Left ventricle myocardium inferior (tissue), 1 donor: ENCODE results near the gene SOST. TPM values are rescaled to one million over a fixed set of nuclear protein-coding genes. Genes with fewer than 3 reads are reported as not detected.

ENCODE experiments used
- DNase-seq: peaks from one replicate; pipeline ENCODE4 v3.0.0-alpha.2; 2020
- H3K27ac ChIP-seq: fragments of 200-600 bp; replicated peaks from 2 replicates; pipeline ENCODE4 v1.8.0; 2021
- H3K27me3 ChIP-seq: fragments of 200-600 bp; 2 replicates; pipeline ENCODE4 v1.8.0; 2021; ENCODE audit warnings: low read depth
- H3K36me3 ChIP-seq: fragments of 200-600 bp; 2 replicates; pipeline ENCODE4 v1.8.0; 2021
- H3K4me1 ChIP-seq: fragments of 200-600 bp; 2 replicates; pipeline ENCODE4 v1.8.0; 2021
- H3K4me3 ChIP-seq: fragments of 200-600 bp; 2 replicates; pipeline ENCODE4 v1.8.0; 2021; ENCODE audit warnings: mild to moderate bottlenecking, moderate library complexity
- H3K9me3 ChIP-seq: fragments of 200-600 bp; replicated peaks from 2 replicates; pipeline ENCODE4 v1.8.0; 2021
- intact Hi-C: fragments of 100-400 bp; cut with micrococcal nuclease; formaldehyde crosslinking; loops from one replicate; pipeline ENCODE4 v1.11.0; 2022
- total RNA-seq: library from RNA; stranded (reverse); fragmentation: NEBNext Ultra II Directional; extraction: Animal tissue kit (Norgen Biotek cat#: 25700); gene quantifications from one replicate; pipeline ENCODE4 v1.2.1, GENCODE V29; 2021
- TF ChIP-seq, protein P1 (sequence below): fragments of 200-600 bp; IDR thresholded peaks from 2 replicates; pipeline ENCODE4 v1.8.0; 2021; ENCODE audit warnings: antibody characterized with exemption, mild to moderate bottlenecking, borderline replicate concordance
- donor health status: DM: no; HTN: yes; CAD: no; lungs with severe emphysema.

Gene SOST
- total RNA-seq, 1 donor from 2014 or later = 0.14 TPM

DNA sequence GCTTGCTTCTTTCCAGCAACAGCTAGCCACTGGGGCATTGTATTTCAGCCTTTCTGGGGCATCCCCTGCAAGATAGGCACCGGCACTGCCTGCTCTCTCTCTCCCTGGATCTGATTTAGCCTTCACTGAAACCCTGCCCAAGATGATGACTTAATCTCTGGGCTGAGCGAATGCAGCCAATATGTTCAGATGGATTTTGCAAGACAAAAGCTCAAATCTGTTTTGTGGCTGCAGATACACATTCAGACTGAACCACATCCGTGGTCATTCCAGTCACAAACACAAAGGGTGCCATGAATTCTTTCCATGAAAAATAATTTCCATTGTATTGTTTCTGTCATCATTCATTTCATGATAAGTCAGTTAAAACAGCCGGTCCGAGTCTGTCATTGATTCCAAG, 24.2 kb downstream of the SOST start:
- DNase-seq = no peak
- Histone ChIP-seq H3K4me1 (peaks cover 9% of the 10 kb centered on the region), H3K9me3 (no peaks in the 10 kb centered on the region), H3K36me3 (no peaks in the 10 kb centered on the region), H3K27me3 (no peaks in the 10 kb centered on the region), H3K27ac (no peak overlapping the region), H3K4me3 (no peak overlapping the region)
- intact Hi-C loops = no loop called here
- TF ChIP-seq, protein P1, sequence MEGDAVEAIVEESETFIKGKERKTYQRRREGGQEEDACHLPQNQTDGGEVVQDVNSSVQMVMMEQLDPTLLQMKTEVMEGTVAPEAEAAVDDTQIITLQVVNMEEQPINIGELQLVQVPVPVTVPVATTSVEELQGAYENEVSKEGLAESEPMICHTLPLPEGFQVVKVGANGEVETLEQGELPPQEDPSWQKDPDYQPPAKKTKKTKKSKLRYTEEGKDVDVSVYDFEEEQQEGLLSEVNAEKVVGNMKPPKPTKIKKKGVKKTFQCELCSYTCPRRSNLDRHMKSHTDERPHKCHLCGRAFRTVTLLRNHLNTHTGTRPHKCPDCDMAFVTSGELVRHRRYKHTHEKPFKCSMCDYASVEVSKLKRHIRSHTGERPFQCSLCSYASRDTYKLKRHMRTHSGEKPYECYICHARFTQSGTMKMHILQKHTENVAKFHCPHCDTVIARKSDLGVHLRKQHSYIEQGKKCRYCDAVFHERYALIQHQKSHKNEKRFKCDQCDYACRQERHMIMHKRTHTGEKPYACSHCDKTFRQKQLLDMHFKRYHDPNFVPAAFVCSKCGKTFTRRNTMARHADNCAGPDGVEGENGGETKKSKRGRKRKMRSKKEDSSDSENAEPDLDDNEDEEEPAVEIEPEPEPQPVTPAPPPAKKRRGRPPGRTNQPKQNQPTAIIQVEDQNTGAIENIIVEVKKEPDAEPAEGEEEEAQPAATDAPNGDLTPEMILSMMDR = no peak

DNA sequence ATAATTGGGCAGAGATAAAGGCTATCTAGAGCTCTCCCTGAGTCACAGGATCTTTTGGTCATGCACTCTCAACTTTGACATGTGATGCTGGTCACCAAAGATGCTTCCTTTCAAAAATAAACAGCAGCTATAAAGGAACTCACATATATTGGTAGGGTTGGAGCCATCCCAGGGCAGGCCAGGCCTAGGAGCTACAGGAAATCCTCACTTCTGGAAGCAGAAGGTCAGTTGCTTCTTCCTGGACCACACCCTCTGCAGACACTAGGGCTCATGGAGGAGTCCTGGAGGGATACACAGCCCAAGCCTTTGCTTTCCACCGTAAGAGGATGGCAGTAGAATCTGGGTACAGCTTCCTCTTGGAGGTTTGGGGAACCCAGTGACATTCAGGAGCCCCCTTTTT, 24.6 kb downstream of the SOST start:
- Histone ChIP-seq H3K9me3 (no peaks in the 10 kb centered on the region), H3K27me3 (no peaks in the 10 kb centered on the region), H3K36me3 (no peaks in the 10 kb centered on the region), H3K27ac (no peak overlapping the region), H3K4me3 (no peak overlapping the region), H3K4me1 (peaks cover 9% of the 10 kb centered on the region)
- DNase-seq = no peak
- TF ChIP-seq, protein P1 = no peak
- intact Hi-C loops = no loop called here

DNA sequence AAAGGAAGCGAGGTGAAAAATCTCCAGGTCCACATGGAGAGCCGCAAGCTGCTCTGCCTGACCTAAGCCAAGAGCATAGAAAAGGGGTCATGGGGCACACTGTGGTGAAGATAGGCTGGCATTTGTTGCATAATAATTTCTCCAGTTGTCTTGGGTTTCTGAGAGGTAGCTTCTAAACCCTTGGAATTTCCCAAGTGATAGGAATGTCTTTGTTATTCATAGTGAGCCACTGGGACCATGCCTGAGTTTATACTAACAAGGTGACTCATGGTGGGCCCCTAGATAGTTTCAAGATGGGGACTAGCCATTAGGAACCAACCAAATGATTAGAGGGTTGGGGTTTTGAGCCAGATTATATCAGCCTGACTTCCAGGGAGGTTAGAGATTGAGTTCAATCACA, 25.6 kb downstream of the SOST start:
- no peak for DNase-seq
- Histone ChIP-seq H3K4me3 (no peak overlapping the region), H3K27me3 (no peaks in the 10 kb centered on the region), H3K27ac (no peak overlapping the region), H3K36me3 (no peaks in the 10 kb centered on the region), H3K4me1 (peaks cover 9% of the 10 kb centered on the region), H3K9me3 (no peaks in the 10 kb centered on the region)
- TF ChIP-seq, protein P1 = no peak
- intact Hi-C loops = no loop called here

DNA sequence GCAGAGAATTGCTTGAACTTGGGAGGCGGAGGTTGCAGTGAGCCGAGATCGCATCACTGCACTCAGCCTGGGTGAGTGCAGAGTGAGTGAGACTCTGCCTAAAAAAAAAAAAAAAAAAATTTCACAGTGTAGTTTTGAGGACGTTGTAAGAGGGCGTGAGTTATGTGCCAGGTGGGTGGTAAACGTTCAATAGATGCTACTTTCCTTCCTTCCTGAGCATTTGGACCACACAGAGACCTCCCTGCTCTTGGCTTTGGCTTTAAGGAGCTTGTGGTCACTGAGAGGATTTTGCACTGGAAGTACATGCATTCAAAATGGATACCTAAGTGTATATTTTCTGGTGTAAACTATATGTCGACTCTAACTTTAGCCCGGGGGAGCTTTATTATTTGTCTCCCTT, 30.5 kb downstream of the SOST start:
- H3K4me3 ChIP-seq = no peak overlapping the region
- intact Hi-C loops = no loop called here
- no peaks in the 10 kb centered on the region for H3K4me1 ChIP-seq
- no peaks in the 10 kb centered on the region for H3K27me3 ChIP-seq
- TF ChIP-seq, protein P1 = no peak
- no peak overlapping the region for H3K27ac ChIP-seq
- H3K36me3 ChIP-seq = no peaks in the 10 kb centered on the region
- DNase-seq = no peak
- no peaks in the 10 kb centered on the region for H3K9me3 ChIP-seq

DNA sequence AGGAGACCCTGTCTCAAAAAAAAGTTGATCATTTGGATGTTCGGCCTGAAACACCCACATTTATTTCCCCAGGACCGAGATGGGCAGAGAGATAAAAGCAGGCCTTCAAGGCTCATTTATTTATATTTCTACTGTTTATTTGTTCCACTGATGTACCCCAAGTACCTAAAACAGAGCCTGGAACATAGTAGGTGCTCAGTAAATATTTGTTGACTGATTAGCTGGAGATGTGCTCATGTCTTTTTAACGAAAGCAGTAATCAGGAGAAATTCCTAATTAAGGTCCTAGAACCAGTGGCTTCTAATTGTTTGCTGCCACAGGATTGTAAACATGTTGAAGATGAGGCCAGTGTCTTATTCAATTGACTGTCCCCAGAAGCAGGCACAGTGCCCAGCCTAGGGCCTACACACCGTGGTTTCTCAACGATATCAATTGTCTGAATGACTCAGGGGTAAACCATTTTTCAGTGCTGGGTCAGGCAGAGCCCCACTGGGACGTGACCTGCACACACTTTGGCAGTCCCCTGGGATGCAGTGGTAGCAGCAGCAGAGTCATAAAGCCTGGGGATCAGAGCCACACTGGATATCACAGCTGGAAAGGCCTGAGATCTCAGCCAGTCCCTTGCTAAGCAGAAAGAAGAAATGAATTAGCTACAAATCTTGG, 34.8 kb downstream of the SOST start:
- Histone ChIP-seq H3K4me3 (no peak overlapping the region), H3K27me3 (no peaks in the 10 kb centered on the region), H3K4me1 (peaks cover 9% of the 10 kb centered on the region), H3K27ac (no peak overlapping the region), H3K9me3 (no peaks in the 10 kb centered on the region), H3K36me3 (no peaks in the 10 kb centered on the region)
- TF ChIP-seq, protein P1 = no peak
- intact Hi-C loops = no loop called here
- no peak for DNase-seq
